ENCODE results near the gene LPGAT1.

- no peak for TF ChIP-seq POLR2A (IDR thresholded peaks at IDR 0.05)
- no peak for TF ChIP-seq CTCF (IDR thresholded peaks at IDR 0.05)
These were observed 76.8 kb downstream of the LPGAT1 start for GRCh38 chr1:211753649-211754251.
